GM21447 (cell line): ENCODE data around the gene RNF208.
"Not testable (repeated sequence)": the region's sequence is repeated elsewhere in the genome, so short reads cannot be mapped to it uniquely, and the experiment has no call there.

Experiments
- ATAC-seq: cut with Tn5 transposase; IDR thresholded peaks from one replicate; pipeline ENCODE4 v1.9.1; 2021; ENCODE audit not compliant: unreplicated experiment

The RNF208 gene

GRCh38 chr9:137240318-137240840, 18.3 kb upstream of the RNF208 start:
- peak; percentile 18 for ATAC-seq

- not testable (repeated sequence) for ATAC-seq
Observed at GRCh38 chr9:137239541-137240200, 17.6 kb upstream of the RNF208 start.

DNA sequence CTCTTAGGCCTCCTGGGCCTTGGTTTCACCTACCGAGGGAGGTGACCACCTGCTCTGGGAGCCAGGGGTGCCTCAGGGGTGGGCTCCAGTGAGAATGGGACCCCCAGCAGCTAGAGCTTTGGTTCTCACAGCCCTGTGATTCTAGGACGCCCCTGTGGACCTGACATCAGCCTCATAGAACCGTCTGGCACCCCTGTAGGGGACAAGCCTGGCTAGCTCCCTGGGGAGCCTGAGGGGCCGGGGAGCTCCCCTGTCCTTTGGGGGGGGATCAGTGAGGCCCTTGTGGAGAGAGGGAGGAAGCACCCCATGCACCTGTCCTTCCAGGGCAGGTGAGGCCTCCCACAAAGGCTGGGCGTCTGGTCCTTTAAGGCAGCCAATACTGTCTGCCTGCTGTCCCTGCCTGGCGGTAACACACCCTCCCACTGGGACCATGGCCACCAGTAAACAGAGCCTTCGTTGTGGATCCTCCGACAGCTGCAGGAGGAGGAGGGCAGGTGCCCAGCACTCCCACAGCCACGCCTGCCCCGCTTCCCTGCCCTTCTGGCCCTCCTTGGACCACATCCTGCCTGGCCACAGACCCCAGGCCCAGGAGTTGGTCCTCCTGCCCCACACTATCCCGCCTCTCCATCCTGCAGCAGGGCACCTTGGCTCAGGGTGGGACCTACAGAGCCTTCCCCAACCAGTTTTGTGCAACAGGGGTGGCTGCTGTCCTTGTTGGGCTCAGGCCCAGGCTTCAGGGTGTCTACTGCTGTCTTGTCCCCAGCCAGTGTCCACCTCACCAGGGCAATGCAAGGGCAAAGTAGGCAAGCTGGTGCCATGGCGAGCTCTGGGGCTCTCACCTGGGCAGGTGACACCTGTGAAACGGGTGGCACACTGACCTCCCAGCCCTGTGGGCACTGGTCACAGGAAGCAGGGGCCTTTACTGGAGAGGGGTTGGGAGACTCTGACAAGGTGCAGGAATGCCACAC, 16.0 kb upstream of the RNF208 start:
- ATAC-seq = no peak

GRCh38 chr9:137236936-137237421, 14.9 kb upstream of the RNF208 start:
- no peak for ATAC-seq

DNA sequence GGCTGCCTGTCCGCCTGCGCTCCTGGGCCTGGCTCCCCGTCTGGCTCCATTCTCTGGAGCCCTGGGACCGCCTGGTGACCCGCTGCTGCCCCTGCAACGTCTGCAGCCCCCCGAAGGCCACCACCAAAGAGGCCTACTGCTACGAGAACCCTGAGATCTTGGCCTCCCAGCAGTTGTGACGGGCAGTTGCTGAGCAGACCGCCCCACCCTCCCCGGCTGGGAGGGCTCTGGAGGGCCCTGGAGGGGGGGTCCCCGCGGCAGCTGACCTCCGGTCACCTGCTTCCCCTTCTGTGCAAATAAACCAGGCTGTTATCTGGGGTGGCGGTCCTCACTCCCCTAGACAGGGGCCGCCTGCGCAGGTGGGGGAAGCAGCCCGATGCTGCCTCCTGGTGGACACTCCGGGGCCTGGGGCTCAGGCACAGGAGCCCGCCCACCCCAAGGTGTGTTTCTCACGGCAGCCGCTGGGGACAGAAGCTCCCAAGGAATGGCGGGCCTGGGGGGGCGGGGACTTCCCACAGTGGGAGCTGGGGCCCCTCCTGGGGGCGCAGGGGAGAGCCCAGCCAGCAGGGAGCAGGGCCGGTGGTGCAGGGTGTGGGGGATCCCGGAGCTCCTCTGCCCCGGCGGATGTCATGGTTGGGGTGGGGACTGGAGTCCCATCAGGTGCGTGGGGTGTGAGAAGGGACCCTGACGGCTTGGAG, 14.3 kb upstream of the RNF208 start:
- no peak for ATAC-seq

- no peak for ATAC-seq
Observed at GRCh38 chr9:137235424-137236237, 13.6 kb upstream of the RNF208 start.

DNA sequence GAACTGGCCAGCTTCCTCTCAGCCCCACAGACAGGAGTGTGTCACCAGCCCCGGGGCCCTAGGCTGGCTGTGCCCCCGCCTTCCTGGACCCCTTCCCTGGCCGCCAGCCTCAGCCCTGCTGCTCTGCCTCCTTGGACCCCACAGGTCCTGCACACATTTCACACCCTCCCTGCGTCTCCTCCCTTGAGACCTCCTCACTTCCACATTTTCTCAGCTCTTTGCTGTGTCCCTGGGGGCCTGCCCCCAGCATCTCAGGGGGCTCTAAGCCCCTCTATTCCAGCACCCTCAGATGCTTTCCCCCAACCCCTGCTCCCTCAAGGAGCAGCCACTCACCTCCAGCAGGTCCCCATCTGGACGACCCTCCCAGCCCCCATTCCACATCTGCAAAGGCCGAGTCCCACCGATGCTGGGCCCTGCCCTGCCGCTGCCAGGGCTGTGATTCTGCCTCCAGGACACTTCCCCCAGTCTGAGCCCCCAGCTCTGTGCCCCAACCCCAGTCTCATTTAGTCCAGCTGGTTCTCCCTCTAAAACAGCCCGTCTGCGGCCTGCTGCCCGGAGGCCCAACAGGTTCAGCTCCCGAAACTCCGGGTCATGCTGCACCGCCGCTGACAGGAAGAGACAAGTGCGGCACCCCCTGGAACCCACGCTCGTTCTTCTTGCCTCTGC, 12.9 kb upstream of the RNF208 start:
- no peak for ATAC-seq

DNA sequence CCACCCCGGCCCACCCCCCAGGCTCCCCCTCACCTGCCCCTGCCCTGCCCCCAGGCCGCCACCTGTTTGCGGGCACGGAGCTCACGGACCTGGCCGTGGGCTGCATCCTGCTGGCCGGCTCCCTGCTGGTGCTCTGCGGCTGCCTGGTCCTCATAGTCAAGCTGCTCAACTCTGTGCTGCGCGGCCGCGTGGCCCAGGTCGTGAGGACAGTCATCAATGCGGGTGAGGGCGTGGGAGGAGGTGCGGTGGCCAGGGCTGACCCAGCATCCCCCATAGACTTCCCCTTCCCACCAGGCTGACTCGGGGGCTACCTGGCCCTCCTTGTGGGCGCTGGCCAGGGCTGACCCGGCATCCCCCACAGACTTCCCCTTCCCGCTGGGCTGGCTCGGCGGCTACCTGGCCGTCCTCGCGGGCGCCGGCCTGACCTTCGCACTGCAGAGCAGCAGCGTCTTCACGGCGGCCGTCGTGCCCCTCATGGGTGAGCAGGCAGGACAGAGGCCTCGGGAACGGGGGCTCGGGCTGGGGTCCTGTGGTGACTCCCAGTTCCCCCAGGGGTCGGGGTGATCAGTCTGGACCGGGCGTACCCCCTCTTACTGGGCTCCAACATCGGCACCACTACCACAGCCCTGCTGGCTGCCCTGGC, 12.1 kb upstream of the RNF208 start:
- ATAC-seq = no peak

- no peak for ATAC-seq
Observed at GRCh38 chr9:137233143-137233980, 11.3 kb upstream of the RNF208 start.

- ATAC-seq = no peak
Observed at GRCh38 chr9:137232510-137232909, 10.5 kb upstream of the RNF208 start.

- no peak for ATAC-seq
Observed at GRCh38 chr9:137232101-137232500, 10.1 kb upstream of the RNF208 start.

DNA sequence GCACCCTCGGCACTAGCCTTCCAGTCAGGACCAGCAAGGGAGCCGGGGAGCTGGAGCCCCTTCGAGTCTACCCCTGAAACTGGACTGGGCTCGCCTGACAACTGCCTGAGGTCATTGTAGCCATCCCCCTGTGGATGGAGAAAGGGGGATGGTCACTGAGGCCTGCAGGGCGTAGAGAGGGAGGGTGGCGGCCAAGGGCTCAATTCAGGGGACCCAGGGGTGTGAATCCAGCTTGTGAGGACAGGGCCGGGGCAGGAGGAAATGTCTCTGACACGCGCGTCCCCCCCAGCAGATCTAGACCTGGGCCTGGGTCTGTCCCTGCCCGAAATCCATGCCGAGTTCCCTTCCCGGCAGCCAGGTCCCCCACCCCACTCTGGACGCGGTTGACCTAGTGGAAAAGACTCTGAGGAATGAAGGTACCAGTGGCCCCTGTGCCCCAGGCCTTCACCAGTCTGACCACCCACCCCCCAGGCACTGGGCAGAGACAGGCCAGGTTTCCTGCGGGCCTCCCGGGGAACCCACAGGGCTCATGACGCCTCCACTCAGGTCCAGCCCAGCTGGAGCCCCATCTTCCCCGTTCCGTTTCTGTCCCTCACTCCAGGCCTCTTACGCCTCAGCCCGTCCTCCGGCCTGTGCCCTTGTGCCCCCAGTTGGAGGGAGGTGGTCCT, 9.5 kb upstream of the RNF208 start:
- no peak for ATAC-seq

DNA sequence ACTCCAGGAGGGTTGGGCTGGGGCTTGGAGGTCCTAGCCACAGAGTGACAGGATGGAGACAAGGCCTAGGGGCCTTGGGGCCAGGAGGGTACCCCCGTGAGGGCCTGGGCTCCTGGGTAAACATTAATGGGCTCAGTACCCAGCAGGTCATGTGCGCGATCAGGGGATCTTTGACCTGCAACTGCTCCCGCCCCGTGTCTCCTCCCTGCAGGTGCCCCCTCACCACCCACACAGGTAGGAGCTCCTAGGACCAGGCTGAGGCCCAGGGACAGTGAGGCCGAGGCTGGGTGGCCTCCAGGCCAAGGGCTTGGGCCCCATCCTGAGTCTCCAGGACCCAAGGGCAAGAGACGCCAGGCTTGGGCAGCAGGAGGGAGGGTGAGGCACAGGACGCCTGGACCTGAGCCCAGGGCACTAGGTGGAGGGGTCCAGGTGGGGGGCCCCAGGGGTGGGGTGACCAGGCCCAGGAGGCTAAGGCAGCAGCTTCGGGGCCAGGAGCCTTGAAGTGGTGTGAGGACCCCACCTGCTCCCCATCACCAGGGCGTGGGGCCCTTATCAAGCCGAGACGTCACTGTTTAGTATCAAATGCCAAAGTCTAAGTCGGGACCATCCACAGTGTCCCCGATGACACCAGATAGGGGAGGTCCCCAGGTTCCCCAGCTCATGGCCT, 8.8 kb upstream of the RNF208 start, which contains the start of gene SLC34A3:
Gene SLC34A3 (plus strand): TSS at position 197 of the 667 bp plus-strand sequence. CDS start 802 bp downstream, outside the sequence.
- no peak for ATAC-seq

GRCh38 chr9:137229903-137230704, 8.1 kb upstream of the RNF208 start:
- ATAC-seq = no peak

DNA sequence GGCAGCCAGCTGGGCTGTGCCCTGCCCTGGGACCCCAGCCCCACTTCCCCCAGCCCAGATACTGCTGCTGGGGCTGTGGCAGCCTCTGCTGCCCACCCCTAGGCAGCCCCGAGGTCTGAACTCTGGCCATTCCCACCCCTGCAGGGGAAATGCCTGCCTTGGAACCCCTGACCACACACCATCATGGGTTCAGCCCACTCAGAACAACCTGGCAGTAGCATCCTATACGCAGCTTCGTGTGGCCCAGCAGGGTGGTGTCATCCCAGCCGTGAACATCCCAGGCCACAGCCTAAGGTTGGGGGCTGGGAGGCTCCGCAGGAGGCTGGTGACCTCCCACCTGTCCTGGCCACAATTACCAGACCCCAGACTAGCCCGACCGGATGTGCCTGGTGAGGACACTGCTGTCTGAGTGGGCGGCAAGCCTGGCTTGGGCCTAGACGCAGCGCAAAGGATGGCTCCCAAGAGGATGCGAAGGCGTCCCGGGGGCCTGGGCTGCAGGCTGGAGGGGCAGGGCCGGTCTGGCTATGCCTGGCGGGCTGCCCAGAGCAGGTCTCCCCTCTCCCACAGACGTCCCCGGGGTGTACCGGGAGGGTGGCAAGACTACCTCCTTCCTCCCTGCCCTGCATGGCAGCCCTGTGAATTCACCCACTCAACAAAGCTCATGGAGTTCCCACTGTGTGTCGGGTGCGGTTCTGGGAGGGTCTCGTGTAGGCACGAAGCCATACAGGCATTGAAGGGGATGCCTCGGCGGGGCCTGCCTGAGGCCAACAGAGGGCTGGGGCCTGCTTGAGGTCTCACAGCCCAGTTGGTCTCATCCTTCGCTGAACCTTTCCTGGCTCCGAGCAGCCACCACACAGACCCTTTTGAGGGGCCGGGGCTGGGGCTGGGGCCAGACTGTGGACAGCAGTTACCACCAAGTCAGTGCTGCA, 7.2 kb upstream of the RNF208 start:
- ATAC-seq = no peak
